Sciatic nerve (tissue), 2 donors: Measurements from ENCODE around the gene HOXB3. TPM values are rescaled to one million over a fixed set of nuclear protein-coding genes. Genes with fewer than 3 reads are reported as not detected.

Experiments used
- ATAC-seq: fragments of 200-7000 bp; cut with Tn5 transposase; one replicate; pipeline ENCODE4 v1.9.1; 2020; ENCODE audit warnings: mild to moderate bottlenecking, moderate library complexity
- DNase-seq: peaks from one replicate; pipeline ENCODE4 v3.0.0-alpha.2; 2020; ENCODE audit warnings: low spot score
- intact Hi-C: fragments of 100-400 bp; cut with DNase I; formaldehyde crosslinking; loops from one replicate; pipeline ENCODE4 v1.14.2; 2022
- total RNA-seq: library from RNA; stranded (reverse); fragmentation: NEBNext Ultra II Directional; extraction: Animal tissue kit (Norgen Biotek cat#: 25700); gene quantifications from one replicate; pipeline ENCODE4 v1.2.1, GENCODE V29; 2021
- donor health status: DM: no; HTN: no; CAD: no.
- donor health status: DM: no; HTN: no; CAD: no.

The HOXB3 gene
- total RNA-seq, 1 donor from 2014 or later: 25.6 TPM

- intact Hi-C loops: no loop called here
- ATAC-seq (no peak), DNase-seq (no peak)
Observed at GRCh38 chr17:48565022-48565554, 25.0 kb downstream of the HOXB3 start.

- ATAC-seq (peak; percentile 55), DNase-seq (no peak)
- intact Hi-C loops: no loop called here
Observed at GRCh38 chr17:48564188-48565021, 25.6 kb downstream of the HOXB3 start.

- DNase-seq: no peak
- intact Hi-C loops: no loop called here
- no peak for ATAC-seq
Observed at GRCh38 chr17:48563867-48564187, 26.2 kb downstream of the HOXB3 start.

- intact Hi-C loops: no loop called here
- ATAC-seq (no peak), DNase-seq (no peak)
Observed at GRCh38 chr17:48563385-48563838, 26.6 kb downstream of the HOXB3 start.

GRCh38 chr17:48562934-48563333 lies 27.1 kb downstream of the HOXB3 start:
- no peak for DNase-seq
- intact Hi-C loops: no loop called here

GRCh38 chr17:48561884-48562810 lies 27.9 kb downstream of the HOXB3 start:
- intact Hi-C loops: no loop called here
- no peak for ATAC-seq
- DNase-seq: no peak

More at GRCh38 chr17:48562934-48563333, 27.1 kb downstream of the HOXB3 start:
- ATAC-seq: no peak

- intact Hi-C loops: no loop called here
- no peak for ATAC-seq
- no peak for DNase-seq
Observed at GRCh38 chr17:48559840-48560817, 29.9 kb downstream of the HOXB3 start.

GRCh38 chr17:48559122-48559839 lies 30.8 kb downstream of the HOXB3 start:
- ATAC-seq (no peak), DNase-seq (no peak)
- intact Hi-C loops: no loop called here

- intact Hi-C loops: no loop called here
- ATAC-seq: no peak
- no peak for DNase-seq
Observed at GRCh38 chr17:48558831-48559121, 31.3 kb downstream of the HOXB3 start.

- no peak for DNase-seq
- ATAC-seq: no peak
- intact Hi-C loops: no loop called here
Observed at GRCh38 chr17:48558057-48558830, 31.8 kb downstream of the HOXB3 start.

- DNase-seq: no peak
- intact Hi-C loops: no loop called here
- ATAC-seq: no peak
Observed at GRCh38 chr17:48556576-48557401, 33.3 kb downstream of the HOXB3 start.

- no peak for ATAC-seq
- intact Hi-C loops: no loop called here
- DNase-seq: no peak
Observed at GRCh38 chr17:48556229-48556575, 33.8 kb downstream of the HOXB3 start.

GRCh38 chr17:48555258-48556228 lies 34.5 kb downstream of the HOXB3 start:
- peak; percentile 56 for ATAC-seq
- no peak for DNase-seq
- intact Hi-C loops: loop anchor here (2.0 kb wide), 1 partner anchor 21 kb away; no protein-coding TSS in a partner anchor

- no peak for DNase-seq
- ATAC-seq: no peak
- intact Hi-C loops: loop anchor here (2.0 kb wide), 1 partner anchor 22 kb away; no protein-coding TSS in a partner anchor
Observed at GRCh38 chr17:48554412-48555257, 35.4 kb downstream of the HOXB3 start.

GRCh38 chr17:48553826-48554225 lies 36.2 kb downstream of the HOXB3 start:
- intact Hi-C loops: loop anchor here (2.0 kb wide), 1 partner anchor 23 kb away; no protein-coding TSS in a partner anchor
- ATAC-seq (no peak), DNase-seq (no peak)
